Measurements from ENCODE around the gene DPH2.

- TF ChIP-seq, protein P1, sequence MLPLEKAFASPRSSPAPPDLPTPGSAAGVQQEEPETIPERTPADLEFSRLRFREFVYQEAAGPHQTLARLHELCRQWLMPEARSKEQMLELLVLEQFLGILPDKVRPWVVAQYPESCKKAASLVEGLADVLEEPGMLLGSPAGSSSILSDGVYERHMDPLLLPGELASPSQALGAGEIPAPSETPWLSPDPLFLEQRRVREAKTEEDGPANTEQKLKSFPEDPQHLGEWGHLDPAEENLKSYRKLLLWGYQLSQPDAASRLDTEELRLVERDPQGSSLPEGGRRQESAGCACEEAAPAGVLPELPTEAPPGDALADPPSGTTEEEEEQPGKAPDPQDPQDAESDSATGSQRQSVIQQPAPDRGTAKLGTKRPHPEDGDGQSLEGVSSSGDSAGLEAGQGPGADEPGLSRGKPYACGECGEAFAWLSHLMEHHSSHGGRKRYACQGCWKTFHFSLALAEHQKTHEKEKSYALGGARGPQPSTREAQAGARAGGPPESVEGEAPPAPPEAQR (CRISPR knock-in tag; IDR thresholded peaks at IDR 0.05), result no peak
- TF ChIP-seq, protein P2, sequence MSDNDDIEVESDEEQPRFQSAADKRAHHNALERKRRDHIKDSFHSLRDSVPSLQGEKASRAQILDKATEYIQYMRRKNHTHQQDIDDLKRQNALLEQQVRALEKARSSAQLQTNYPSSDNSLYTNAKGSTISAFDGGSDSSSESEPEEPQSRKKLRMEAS (CRISPR knock-in tag; IDR thresholded peaks at IDR 0.05), result no peak
- no peak for TF ChIP-seq ZNF232 (CRISPR knock-in tag; IDR thresholded peaks at IDR 0.05)
- TF ChIP-seq, protein P3, sequence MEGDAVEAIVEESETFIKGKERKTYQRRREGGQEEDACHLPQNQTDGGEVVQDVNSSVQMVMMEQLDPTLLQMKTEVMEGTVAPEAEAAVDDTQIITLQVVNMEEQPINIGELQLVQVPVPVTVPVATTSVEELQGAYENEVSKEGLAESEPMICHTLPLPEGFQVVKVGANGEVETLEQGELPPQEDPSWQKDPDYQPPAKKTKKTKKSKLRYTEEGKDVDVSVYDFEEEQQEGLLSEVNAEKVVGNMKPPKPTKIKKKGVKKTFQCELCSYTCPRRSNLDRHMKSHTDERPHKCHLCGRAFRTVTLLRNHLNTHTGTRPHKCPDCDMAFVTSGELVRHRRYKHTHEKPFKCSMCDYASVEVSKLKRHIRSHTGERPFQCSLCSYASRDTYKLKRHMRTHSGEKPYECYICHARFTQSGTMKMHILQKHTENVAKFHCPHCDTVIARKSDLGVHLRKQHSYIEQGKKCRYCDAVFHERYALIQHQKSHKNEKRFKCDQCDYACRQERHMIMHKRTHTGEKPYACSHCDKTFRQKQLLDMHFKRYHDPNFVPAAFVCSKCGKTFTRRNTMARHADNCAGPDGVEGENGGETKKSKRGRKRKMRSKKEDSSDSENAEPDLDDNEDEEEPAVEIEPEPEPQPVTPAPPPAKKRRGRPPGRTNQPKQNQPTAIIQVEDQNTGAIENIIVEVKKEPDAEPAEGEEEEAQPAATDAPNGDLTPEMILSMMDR (IDR thresholded peaks at IDR 0.05), result no peak
- TF ChIP-seq, protein P4, sequence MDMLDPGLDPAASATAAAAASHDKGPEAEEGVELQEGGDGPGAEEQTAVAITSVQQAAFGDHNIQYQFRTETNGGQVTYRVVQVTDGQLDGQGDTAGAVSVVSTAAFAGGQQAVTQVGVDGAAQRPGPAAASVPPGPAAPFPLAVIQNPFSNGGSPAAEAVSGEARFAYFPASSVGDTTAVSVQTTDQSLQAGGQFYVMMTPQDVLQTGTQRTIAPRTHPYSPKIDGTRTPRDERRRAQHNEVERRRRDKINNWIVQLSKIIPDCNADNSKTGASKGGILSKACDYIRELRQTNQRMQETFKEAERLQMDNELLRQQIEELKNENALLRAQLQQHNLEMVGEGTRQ (CRISPR knock-in tag; IDR thresholded peaks at IDR 0.05), result no peak
- TF ChIP-seq AR (CRISPR knock-in tag; IDR thresholded peaks at IDR 0.05), result no peak
- no peak for TF ChIP-seq MLX (CRISPR knock-in tag; IDR thresholded peaks at IDR 0.05)
Measured at GRCh38 chr1:43990271-43991199, 20.7 kb downstream of the DPH2 start.

Data from WTC11 (cell line).